H1 (cell line): ENCODE data around the gene ELP4. TPM values are rescaled to one million over a fixed set of nuclear protein-coding genes. Genes with fewer than 3 reads are reported as not detected.

Source experiments
- GTF2F1 ChIP-seq: IDR thresholded peaks from 2 replicates; pipeline ENCODE4 v1.6.1; 2012; ENCODE audit warnings: low read depth, low read length, improper control_type of control experiment, borderline replicate concordance
- JUN ChIP-seq: IDR thresholded peaks from 2 replicates; pipeline ENCODE4 v1.6.1; 2011; ENCODE audit warnings: low read depth, mild to moderate bottlenecking, improper control_type of control experiment, low read length
- JUND ChIP-seq: IDR thresholded peaks from 2 replicates; pipeline ENCODE4 v1.6.1; 2011; ENCODE audit warnings: mild to moderate bottlenecking, improper control_type of control experiment, low read length
- TCF12 ChIP-seq: IDR thresholded peaks from 2 replicates; pipeline ENCODE4 v1.6.1; 2011; ENCODE audit warnings: low read depth, mild to moderate bottlenecking, low read length
- polyA plus RNA-seq, 7 experiments: library from polyadenylated mRNA; depleted of rRNA in 3 of 7; stranded (reverse) in 5 of 7; unstranded in 2 of 7; fragments of >200 nt in 5 of 7; fragments of 200-250 nt in 2 of 7; gene quantifications; 1 replicate in 5 of 7; 2 replicates in 1 of 7; 4 replicates in 1 of 7; pipeline versions ENCODE4 v1.2.1 to v1.2.3, GENCODE V29; 2011 to 2013; ENCODE audit warnings: missing spikeins in 2 of 7, mixed read lengths in 2 of 7
- total RNA-seq: library from RNA; stranded (reverse); fragmentation: NEBNext Ultra II Directional; extraction: Animal tissue kit (Norgen Biotek cat#: 25700); gene quantifications from 2 replicates; pipeline ENCODE4 v1.2.1, GENCODE V29; 2021
- TF ChIP-seq, protein P1 (sequence below): IDR thresholded peaks from 2 replicates; pipeline ENCODE4 v1.6.1; 2012; ENCODE audit warnings: low read length, inconsistent platforms

The ELP4 gene
- total and polyA plus RNA-seq, 2 of the 8 experiments (the other 6 are each of a cell fraction or from before 2014, with no cell fraction given) = 14.0 to 18.6 TPM

DNA sequence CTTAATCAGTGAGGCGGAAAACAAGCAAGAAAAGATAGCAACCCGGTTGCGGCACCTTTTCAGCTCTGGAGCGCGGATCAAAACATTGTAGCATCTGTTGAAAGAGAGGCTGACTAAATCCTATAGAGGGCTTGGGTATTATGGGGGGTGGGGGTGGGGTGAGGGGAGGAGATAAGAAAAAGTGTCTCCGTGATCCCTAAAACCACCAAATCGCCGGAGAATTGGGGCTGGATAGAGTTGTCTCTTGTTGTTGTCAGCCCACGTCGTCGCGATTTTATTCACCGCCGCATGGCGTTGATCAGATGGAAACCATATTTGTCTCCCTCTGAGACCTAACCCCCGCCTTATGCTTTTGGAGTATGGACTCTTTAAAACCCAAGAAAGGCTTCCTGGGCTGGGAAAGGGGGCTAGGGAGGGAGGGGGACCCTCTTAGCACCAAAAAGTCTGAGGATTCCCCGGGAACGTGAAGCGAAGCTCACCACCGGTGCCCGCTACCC, 288.5 kb downstream of the ELP4 start (continued):
- TF ChIP-seq, protein P1, sequence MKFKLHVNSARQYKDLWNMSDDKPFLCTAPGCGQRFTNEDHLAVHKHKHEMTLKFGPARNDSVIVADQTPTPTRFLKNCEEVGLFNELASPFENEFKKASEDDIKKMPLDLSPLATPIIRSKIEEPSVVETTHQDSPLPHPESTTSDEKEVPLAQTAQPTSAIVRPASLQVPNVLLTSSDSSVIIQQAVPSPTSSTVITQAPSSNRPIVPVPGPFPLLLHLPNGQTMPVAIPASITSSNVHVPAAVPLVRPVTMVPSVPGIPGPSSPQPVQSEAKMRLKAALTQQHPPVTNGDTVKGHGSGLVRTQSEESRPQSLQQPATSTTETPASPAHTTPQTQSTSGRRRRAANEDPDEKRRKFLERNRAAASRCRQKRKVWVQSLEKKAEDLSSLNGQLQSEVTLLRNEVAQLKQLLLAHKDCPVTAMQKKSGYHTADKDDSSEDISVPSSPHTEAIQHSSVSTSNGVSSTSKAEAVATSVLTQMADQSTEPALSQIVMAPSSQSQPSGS = no peak
- TF ChIP-seq JUND (no peak), GTF2F1 (no peak), JUN (no peak), TCF12 (no peak)
